NCI-H2196 (cell line): ENCODE results near the gene PRDM8.

Experiments
- DNase-seq: peaks from one replicate; lab custom pipeline; 2025; ENCODE audit not compliant: unreplicated experiment; lab: John Stamatoyannopoulos, UW

Gene PRDM8

DNA sequence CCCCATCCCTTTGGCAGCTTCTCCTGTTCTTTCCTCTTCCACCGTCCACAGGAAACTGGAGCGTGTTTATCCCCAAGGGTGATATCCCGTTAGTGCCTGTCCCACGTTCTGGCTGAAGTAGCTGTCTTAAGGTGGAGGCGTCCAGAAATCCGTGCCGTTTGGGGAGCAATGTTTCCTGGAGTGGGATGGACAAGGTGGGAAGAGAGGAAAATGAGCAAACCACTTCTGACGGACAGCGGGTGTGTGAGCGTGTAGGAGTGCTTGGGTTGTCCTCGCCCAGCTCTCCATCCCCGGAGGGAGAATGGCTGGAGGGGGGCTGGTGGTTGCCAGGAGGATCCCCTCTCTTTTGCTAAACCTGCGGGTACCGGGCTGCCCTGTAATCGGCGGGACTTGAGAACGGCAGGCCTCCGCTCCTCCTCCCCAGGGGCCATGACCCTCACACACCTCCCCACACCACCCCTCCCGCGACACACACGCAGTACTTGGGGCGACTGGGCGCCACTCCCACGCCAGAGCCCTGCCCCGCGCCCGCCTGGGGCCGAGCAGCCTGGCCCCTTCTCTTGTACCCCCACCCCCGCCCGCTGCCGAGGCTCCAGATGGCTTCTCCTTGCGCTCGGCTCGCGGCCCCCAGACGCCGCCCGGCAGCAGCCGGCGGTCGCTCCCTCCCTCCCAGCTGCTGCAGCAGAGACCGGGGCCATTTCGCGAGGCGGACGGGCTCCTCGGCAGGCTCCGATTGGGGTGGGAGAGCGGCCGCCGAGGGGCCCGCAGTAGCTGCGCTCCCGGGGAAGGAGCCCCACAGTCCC lies 13.9 kb upstream of the PRDM8 start:
- no peak for DNase-seq

DNA sequence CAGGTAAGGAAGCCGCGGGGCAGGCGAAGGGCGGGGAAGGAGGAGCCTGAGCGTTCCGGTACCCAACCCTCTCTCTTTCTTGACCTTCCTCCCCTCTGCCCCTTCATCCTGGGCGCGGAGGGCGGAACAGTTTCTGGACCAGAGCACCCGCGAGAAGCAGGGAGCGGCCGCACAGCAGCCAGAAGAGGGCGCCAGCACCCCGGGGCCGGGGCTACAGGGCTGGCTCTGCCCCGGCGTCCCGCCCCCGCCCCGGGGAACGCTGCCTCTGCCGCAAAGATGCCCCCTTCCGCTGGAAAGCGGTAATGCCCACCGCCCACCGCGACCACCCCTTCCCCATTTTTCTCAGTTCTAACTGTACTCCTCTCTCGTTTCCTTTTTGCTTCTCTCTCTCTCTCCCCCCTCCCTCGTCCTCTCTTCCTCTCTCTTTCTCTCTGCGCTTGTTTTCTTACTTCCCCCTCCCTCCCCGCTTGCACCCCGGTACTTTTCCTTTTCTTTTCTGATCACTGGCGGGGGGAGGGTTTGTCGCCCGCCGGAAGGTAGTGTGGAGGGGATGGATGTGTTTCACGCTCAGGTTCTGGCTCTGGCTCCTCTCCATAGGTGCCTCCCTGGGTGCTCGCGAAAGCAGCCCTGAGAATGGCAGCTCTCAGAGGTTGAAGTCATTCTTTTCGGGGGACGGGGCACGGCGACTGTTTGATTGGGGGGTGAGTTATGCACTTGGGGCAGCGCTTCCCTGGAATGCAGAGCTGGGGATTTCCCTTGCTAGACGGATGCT lies 13.1 kb upstream of the PRDM8 start:
- DNase-seq: peak; percentile 14

DNA sequence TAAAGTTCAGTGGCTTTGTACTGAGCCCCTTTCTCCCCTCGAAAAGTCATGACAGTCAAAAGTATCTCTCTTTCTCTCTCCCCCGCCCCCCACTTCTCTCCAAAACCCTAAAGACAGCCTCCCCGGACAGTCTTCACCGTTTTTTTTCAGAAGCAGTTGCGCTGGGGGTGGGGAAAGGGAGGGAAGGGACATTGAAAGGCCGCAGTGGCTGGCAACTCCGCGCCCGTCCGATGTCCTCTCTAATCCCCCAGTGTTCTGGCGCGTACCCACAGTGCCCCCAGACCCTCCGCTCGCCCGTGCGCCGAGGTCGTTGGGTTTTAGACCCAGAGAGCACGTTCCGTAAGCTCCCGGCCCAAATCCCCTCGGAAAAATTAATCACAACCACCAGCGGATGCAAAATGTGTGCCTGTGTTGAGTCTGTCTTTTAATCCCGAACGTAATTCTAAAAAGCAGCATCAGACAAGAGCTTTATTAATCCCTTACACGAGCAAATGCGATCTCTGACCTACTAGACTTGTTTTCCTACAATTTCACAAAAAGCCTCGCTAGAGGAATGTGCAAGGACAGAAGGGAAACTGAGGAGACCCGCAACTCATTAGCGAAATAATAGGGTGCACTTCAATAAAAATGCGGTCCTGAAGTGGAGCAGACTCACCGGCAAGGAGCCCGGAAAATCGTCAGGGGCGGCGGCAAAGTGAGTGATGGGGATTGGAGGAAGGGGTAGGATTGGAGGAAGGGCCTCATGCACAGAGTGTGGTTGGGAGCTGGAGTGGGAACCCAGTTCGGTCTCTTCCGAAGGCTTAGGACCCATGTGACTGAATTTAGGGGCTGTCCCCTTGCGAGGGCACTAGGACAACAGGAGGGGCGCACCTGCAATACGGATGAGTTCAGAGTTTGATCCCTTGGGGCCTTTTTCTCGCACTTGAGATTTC lies 12.2 kb upstream of the PRDM8 start:
- no peak for DNase-seq

DNA sequence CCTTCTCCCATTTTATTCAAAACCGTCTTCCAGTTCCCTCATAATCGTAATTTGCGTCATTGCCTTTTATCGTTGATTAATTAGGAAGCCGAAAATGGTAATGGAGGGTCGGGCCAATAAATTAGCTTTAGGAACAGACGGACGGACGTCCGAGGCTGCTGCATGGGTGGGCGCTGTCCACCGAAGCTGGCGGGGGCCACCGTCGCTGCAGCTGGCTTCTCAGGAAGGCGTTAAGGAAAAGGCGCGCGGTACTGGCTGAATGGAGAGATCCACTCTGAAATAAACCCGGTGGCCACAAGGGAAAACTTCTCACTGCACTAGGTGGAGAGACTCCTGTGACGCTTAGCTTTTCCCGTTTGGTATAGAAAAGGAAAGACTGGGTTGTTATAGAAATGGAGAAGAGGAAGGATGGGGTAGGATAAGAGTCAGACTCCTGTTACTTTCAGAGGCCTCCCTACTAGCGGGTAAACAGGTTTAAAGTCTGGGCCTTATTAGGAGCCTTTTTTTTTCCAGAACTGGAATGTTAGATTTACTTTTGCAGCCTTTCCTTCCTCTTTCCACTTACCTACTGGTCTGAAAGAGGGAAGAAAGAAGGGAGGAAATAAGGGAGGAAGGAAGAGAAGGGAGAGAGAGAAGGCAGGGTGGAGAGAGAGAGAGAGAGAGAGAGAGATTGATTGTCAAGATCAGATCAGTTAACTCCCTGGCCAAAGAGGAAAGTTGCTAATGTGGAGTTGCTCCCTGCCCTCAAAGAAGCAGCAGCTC lies 11.3 kb upstream of the PRDM8 start:
- DNase-seq: no peak

DNA sequence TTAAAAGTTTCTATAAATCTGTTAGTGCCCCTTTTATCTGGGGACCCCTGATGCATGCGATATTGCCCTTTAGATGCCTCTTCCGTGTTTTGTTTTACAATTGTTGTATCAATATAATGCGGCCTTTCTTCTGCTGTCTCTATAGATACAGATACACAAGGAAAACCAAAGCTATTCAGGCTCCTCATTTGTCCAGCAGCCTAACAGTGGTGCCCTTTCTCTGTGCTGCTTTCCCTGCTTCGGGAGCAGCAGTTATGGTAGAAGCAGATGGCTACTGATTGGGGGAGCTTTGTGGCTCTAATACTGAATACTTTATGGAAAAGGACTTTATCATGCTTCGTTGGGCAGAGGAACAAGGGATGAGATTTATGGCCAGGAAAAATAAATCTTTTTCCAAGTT lies 10.6 kb upstream of the PRDM8 start:
- no peak for DNase-seq

DNA sequence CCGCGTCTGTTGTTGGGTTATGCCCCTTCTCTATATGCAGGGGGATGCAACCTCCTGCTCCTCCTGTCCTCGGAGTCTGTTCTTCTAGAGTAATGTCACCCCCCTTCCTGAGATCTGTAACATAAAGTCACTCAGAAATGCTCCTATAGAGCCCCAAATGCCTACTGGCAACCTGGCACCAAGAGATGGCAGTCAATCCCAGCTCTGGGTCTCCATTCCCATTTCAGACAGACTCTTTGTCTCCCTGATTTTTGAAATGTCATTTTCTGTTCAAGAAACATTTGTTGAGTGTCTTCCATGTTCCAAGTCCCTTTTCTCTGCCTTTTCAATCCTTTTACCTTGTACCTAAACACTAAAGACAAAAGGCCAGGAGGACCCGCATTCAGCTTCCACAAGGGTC lies 9.6 kb upstream of the PRDM8 start:
- DNase-seq: no peak

DNA sequence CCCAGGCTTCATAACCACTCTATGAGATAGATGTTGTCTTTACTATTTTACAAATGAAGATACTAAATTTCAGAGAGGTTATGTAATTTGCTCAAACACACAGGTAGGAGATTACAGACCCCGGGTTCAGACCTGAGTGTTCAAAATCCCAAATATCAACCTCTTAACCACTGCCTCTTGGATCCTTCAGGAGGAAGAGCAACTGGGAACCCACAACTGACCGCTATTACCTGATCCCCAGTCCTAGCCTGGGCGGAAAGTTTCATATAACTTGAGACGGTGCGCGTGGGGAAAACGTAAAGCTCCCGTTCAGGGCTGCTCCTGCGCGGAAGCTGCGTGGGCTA lies 8.9 kb upstream of the PRDM8 start:
- no peak for DNase-seq

DNA sequence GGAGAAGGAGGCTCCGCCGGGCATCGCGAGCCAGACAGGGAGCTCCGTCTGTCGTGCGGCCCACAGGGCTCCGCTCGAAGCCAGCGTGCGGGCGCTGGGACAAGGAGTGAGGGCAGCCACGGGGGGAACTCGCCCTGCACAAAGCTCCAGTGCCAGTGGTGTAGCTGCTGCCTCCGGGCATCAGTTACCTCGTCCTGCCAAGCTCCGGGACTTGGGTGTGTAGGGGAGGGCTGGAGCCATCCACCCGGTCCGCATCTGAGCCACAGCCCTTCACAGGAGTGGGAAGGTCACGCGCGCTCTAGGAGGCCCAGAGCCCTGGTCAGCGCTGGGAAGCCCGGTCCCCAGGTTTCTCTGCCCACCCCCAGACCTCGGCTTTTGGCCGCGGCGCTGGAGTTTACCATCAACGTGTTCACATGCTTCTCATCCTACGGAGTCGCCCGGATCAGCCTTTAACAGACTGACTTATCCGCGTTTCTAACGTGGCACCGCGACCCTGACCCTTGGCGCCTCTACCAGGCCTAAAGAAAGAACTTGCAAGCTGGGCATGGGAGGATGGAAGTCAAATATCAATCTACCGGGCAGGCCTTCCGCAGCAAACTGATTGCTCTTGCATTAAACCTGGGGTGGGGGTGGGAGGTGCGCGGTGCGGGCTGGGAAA lies 8.4 kb upstream of the PRDM8 start:
- no peak for DNase-seq

DNA sequence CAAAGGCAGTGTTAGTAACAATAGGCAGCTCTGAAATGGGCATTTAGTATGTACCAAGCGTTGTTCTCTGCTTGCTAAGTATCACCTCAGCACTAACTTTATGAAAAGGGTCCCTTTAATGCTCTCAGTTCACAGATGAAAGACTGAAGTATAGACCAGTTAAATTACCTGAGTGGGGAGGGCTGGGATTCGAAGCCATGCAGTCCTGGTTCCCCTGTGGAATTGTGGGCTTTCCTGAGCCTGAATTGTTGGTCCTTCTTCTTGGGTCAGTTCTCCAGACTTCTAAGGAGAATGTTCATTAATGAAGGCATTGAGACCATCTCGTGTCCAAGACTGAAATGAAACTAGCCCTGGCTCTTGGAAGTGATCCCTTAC lies 7.7 kb upstream of the PRDM8 start:
- no peak for DNase-seq

DNA sequence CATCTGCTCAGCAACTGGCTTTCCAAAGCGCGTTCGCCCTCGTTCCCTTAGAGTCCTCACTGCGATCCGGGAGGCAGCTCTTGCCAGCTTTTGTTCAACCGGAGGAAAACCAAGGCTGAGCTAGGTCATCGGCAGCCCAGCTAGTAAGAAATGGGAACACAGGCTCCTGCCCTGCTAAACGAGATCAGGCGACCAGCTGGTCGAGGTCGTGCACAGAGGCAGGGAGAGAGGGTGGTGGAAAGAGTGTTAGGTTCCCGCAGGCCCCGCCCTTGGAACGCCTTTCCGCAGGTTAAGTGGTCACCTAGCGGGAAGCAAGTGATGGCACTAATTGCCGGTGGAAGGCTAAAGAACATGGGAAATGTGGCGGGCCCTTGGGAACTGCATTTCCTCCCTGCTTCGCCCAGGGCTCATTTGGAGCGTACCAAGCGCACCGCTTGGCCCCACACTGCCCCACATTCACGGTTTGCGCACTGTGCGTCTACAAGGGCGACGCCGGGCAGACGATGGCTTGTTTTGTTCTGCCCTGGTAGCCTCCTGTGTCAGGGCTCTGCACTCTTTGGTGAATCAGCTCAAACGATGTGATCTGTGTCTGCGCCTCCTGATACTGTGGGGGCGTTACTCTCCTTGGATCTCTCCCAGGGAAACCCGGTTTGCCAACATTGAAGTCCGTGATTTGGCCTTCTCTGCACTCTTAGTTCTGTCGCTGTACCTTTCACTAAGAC lies 7.2 kb upstream of the PRDM8 start:
- no peak for DNase-seq

DNA sequence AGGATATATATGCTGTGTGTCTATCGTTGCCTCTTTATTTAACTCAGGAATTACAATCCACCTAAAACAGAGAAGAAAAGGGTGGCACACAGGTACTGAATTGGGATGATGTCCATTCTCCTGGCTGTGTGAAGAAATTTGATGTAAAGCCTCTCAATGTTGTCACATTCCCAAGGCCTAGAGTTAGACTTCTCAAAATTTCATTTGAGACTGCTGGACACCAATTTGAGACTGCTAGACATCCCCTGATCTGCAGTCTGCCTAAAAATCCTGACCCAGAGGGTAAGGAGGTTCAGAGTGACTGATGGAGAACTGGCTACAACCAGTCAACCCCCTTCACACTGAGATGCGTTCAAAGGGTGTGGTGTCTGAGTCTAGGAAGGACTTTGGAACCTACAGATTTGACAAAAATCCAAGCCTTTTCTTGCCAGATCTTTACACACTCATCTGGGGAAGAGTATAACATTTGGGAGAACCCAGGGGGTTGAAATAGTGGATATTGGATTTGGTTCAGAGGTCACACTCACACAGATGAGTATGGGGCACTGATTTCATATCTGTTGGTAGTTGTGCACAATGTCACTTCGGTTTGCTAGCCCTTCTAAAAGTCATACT lies 4.9 kb upstream of the PRDM8 start:
- no peak for DNase-seq

DNA sequence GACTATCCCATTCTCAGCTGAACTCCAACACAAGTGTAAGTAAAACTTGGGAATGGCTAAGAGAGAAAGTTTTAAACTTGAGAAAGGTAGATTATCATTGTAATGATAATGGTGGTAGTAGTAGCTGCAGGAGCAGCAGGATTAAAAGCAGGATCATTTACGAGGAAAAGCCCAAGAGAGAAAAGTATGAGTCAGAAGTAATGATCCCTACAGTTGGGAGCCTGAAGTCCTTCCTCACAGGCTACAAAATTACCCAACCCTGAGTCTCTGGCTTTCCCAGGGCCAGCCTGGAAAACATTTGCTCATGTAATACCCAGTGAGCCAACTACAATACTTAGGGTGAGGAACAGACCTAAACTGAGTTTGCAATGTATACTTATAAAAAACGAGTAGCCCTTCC lies 4.4 kb upstream of the PRDM8 start:
- no peak for DNase-seq

DNA sequence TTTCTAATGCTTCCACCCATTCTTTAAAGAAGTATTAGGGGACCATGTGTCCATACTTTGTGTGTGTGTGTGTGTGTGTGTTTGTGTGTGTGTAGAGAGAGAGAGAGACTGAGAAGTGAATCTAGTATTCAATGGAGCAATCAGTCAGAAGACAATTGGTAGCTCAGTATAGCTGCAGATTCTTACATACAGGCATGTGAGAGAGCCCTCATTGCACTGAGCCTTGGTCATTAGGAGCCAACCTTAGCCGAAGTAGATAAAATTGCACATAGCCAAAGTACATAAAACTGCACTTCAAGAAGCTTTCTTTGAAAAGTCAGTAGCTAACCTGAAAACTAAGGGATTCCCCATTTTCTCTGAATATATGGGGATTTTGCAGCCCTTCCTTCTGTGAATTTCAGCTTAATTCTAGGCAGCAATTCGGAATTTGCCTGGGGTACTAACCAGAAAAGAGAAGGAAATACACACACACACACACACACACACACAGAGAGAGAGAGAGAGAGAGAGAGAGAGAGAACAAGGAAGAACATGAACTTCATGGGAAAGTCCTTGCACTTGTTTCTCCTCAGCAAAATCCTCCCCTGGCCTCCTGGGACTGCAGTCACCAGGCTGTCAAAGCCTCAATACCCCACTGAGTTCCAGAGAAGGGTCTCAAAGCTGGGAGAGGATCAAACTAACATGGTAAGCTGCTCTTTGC lies 1.7 kb upstream of the PRDM8 start:
- no peak for DNase-seq

DNA sequence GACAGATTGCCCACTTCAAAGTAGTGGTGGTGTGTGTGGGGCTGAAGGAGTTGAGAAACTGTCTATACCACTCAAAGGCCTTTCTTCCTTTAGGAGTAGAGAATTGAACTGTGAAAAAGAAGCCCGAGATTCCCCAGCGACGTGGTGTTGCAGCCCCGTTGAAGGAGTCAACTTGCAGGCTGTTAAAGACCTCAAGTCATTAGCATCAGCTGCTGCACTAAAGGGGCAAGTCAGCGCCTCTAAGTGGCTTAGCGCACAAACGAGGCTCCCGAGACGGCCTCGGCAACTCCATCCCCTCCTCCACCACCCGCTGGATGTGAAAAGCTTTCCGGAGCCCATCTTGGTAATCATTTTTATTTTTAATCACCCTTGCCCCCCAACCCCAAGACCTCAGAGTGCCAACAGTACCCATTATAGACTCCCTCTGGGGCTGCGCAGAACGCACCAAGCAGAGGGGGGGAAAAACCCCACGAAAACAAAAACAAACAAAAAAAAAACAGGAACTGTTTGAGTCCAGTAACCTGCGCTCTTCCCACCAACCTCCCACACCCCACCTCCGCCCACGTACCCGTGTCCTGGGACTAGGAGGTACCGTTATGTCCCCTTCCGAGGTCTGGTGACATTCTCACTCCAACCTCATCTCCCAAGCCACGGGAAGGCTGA lies 913 bp upstream of the PRDM8 start:
- no peak for DNase-seq

DNA sequence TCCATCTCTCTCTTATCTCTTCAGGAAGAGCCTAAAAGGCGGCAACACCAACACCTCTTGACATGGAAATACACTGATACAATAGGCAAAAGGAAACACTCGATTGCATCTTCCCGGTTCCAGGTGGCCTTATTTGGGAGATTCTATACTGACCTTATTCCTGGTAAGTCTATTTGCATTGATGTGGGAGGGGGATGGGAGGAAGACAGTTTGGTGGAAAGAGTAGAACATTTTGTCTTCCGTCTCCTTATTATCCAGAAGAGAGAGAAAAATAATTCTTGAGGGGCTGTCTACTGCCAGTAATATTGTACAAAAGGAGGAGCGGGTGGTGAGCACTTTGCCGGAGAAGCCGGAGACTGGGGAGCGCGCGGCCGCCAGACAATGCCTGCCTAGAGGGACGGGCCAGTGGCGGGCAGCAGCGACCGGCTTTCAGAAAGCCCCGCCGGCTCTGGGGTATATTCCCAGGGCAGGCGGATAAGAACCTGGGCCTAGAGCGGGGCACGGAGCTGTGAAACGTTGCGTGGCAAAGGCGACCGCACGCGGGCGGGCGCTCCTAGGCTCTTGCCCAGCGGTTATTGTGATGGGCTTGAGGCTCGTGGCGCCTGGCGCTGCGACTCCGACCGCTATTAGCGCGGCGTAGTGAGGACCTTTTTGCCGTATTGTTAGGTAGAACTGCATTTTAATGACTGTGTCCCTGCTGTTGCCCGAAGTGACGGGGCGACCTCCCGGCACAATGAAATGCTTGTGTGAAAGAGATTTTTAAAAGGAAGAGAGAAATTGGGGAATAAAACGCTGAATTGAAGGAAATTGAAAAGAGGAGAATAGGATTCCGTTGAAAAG lies 518 bp downstream of the PRDM8 start:
- DNase-seq: no peak

DNA sequence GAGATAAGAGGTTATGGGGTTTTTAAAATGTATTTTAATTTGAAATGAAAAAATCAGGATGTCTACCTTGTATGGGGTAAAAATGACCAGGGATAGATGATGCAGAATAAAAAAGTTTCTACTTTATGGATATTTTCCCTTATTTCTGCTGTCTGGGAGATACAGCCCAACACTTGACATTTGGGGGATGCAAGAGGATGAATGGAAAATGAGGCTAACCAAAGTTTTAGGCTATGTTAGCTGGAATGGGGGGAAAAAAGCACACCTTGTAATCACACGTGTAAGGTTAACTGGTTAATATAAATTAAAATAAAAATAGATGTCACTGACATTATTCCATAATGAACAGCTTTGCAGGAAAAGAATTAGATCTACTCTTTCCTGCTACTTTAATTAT lies 1.1 kb downstream of the PRDM8 start:
- DNase-seq: no peak

DNA sequence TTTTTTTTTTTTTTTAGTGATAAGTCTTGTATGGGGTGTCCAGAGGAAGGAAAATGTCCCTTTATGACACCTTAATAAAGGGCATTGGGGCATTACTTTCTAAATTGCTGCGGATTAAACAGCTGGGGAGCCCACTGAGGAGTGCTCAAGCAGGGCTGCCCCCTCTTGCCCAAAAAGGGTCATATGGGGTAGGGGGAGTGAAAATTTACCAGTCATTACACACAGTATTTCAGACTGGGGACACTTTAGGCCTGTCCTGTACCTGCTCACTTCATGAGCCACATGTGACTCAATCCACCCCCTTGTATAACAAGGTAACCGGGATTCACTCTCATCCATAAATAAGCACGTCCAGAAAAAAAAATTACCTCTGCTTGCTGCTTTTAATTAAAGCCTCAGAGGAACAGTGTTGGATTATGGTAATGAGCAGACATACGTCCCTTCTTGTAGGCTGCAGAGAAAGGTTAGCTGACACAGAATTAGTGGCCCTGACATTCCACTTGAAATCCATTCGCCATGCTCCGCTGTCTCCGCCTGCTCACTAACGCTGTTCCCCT lies 1.8 kb downstream of the PRDM8 start:
- DNase-seq: no peak
